ENCODE measurements around the gene DNAH10. TPM values are rescaled to one million over a fixed set of nuclear protein-coding genes. Genes with fewer than 3 reads are reported as not detected.

DNAH10 gene
- total and polyA plus RNA-seq, 10 of the 15 experiments (the other 5 are each of a cell fraction or from before 2014, with no cell fraction given), result 0.01 to 0.32 (median 0.06) TPM

GRCh38 chr12:123888989-123889388 lies 126.9 kb downstream of the DNAH10 start:
- Histone ChIP-seq H3K4me1 (ENCODE audit: control insufficient read depth, insufficient read depth, low read length) (no peaks in the 10 kb centered on the region), H3K9ac (ENCODE audit: control insufficient read depth, insufficient read depth, low read length) (no peak overlapping the region), H2AFZ (ENCODE audit: control insufficient read depth, low read depth, low read length) (no peak overlapping the region), H3K79me2 (ENCODE audit: control insufficient read depth, insufficient read depth, low read length) (no peaks in the 10 kb centered on the region), H3K27me3 (replicated peaks in 1 of 2; ENCODE audit: control insufficient read depth in 2 of 2, insufficient read depth in 2 of 2, low read length in 1 of 2) (no peaks in the 10 kb centered on the region; a peak in 1 of 4 replicates), H3K27ac (ENCODE audit: control insufficient read depth, insufficient read depth) (no peak overlapping the region), H3K9me3 (replicated peaks; ENCODE audit: control insufficient read depth, insufficient read depth, low read length) (no peaks in the 10 kb centered on the region), H3K4me2 (ENCODE audit: control insufficient read depth, insufficient read depth) (no peak overlapping the region), H3K36me3 (ENCODE audit: control insufficient read depth in 2 of 2, insufficient read depth in 2 of 2, low read length in 1 of 2) (no peaks in the 10 kb centered on the region), H3K4me3 (no peak overlapping the region), H4K20me1 (ENCODE audit: control insufficient read depth, insufficient read depth) (no peaks in the 10 kb centered on the region)
- 63% methylated on average over 12 of the region's 12 CpGs for WGBS (ENCODE audit: insufficient coverage, insufficient replicate concordance, low lambda C conversion rate, missing lambda C conversion rate)
- no peak for DNase-seq (ENCODE audit: low read depth, low spot score)
- intact Hi-C loops (cut with micrococcal nuclease; ENCODE audit: unreplicated experiment) (no loop called here), in situ Hi-C loops (cut with MboI) (no loop called here)
- no peak for ATAC-seq
- FAIRE-seq, result no peak
- no TSS peak for BruUV-seq (replicated peaks)
- ChIA-PET SMC1A (ENCODE audit: uncharacterized antibody, unreplicated experiment) (no interaction called here), CTCF (no interaction called here), RAD21 (ENCODE audit: unreplicated experiment) (no interaction called here), POLR2A (no interaction called here)
- no peak for TF ChIP-seq SREBF2 (IDR thresholded peaks at IDR 0.05; ENCODE audit: low read length)
- no peak for TF ChIP-seq MEF2B (IDR thresholded peaks at IDR 0.05; ENCODE audit: partially characterized antibody, poor library complexity, severe bottlenecking)
- no peak for TF ChIP-seq ZNF24 (IDR thresholded peaks at IDR 0.05)
- no peak for TF ChIP-seq NFYA (IDR thresholded peaks at IDR 0.05; ENCODE audit: borderline replicate concordance, low read depth, low read length)
- TF ChIP-seq PAX8 (IDR thresholded peaks at IDR 0.05), result no peak
- TF ChIP-seq IRF5 (IDR thresholded peaks at IDR 0.05; ENCODE audit: borderline replicate concordance), result no peak
- TF ChIP-seq HCFC1 (IDR thresholded peaks at IDR 0.05; ENCODE audit: low read length), result no peak
- TF ChIP-seq POLR2AphosphoS2 (IDR thresholded peaks at IDR 0.05; ENCODE audit: low read depth, low read length), result no peak
- no peak for TF ChIP-seq ZNF687 (IDR thresholded peaks at IDR 0.05)
- no peak for TF ChIP-seq WRNIP1 (IDR thresholded peaks at IDR 0.05; ENCODE audit: borderline replicate concordance, low read depth, low read length)
- no peak for TF ChIP-seq ASH2L (IDR thresholded peaks at IDR 0.05; ENCODE audit: borderline replicate concordance, low read depth)
- no peak for TF ChIP-seq SUZ12 (IDR thresholded peaks at IDR 0.05; ENCODE audit: unreplicated experiment)
- no peak for TF ChIP-seq MLLT1 (IDR thresholded peaks at IDR 0.05)
- TF ChIP-seq CHD4 (IDR thresholded peaks at IDR 0.05), result no peak
- no peak for TF ChIP-seq YY1 (IDR thresholded peaks at IDR 0.05; ENCODE audit: low read depth, low read length)
- no peak for TF ChIP-seq TAF1 (IDR thresholded peaks at IDR 0.05; ENCODE audit: borderline replicate concordance, low read depth, low read length)
